SK-N-SH treated with all-trans-retinoic acid at 6 μM for 48 hours (cell line): Measurements from ENCODE around the gene RIC8A.

Source experiments
- ATAC-seq: fragments of 200-7000 bp; cut with Tn5 transposase; 3 replicates; pipeline ENCODE4 v1.9.1; 2020; ENCODE audit warnings: mild to moderate bottlenecking, moderate library complexity
- ARNTL ChIP-seq: fragments of 450-650 bp; formaldehyde crosslinking; IDR thresholded peaks from 2 replicates; pipeline ENCODE4 v1.5.0; 2020; ENCODE audit warnings: low read depth, mild to moderate bottlenecking, moderate library complexity, borderline replicate concordance
- BACH2 ChIP-seq: fragments of 250-450 bp; sonication (Bioruptor Pico); IDR thresholded peaks from 2 replicates; pipeline ENCODE4 v1.9.0; 2021; ENCODE audit warnings: mild to moderate bottlenecking, borderline replicate concordance
- CREB5 ChIP-seq: fragments of 250-450 bp; sonication (Bioruptor Pico); IDR thresholded peaks from 2 replicates; pipeline ENCODE4 v1.5.1; 2020; ENCODE audit warnings: low read depth, mild to moderate bottlenecking, moderate library complexity
- CSDC2 ChIP-seq: fragments of 250-450 bp; sonication (Bioruptor Pico); IDR thresholded peaks from 2 replicates; pipeline ENCODE4 v1.5.0; 2020; ENCODE audit warnings: mild to moderate bottlenecking, moderate library complexity
- ESRRG ChIP-seq: fragments of 250-450 bp; sonication (Bioruptor Pico); IDR thresholded peaks from 2 replicates; pipeline ENCODE4 v1.6.1; 2021; ENCODE audit warnings: mild to moderate bottlenecking
- GLIS3 ChIP-seq: fragments of 250-450 bp; sonication (Bioruptor Pico); IDR thresholded peaks from 2 replicates; pipeline ENCODE4 v1.5.0; 2020; ENCODE audit warnings: mild to moderate bottlenecking, moderate library complexity
- ISL1 ChIP-seq: fragments of 250-450 bp; sonication (Bioruptor Pico); IDR thresholded peaks from 2 replicates; pipeline ENCODE4 v2.1.2; 2022; ENCODE audit warnings: mild to moderate bottlenecking, moderate library complexity
- OSR1 ChIP-seq: fragments of 250-450 bp; sonication (Bioruptor Pico); IDR thresholded peaks from 2 replicates; pipeline ENCODE4 v1.8.0; 2022; ENCODE audit warnings: moderate library complexity, mild to moderate bottlenecking, inconsistent platforms
- PATZ1 ChIP-seq: fragments of 250-450 bp; sonication (Bioruptor Pico); IDR thresholded peaks from 2 replicates; pipeline ENCODE4 v1.8.0; 2020; ENCODE audit warnings: mild to moderate bottlenecking, moderate library complexity, borderline replicate concordance
- POU6F1 ChIP-seq: fragments of 250-450 bp; sonication (Bioruptor Pico); IDR thresholded peaks from 2 replicates; pipeline ENCODE4 v1.8.0; 2021; ENCODE audit warnings: low read depth, mild to moderate bottlenecking, moderate library complexity, borderline replicate concordance
- PPARA ChIP-seq: fragments of 250-450 bp; sonication (Bioruptor Pico); IDR thresholded peaks from 2 replicates; pipeline ENCODE4 v1.5.0; 2020; ENCODE audit warnings: mild to moderate bottlenecking, borderline replicate concordance
- RARB ChIP-seq: fragments of 250-450 bp; sonication (Bioruptor Pico); IDR thresholded peaks from 2 replicates; pipeline ENCODE4 v1.8.0; 2021; ENCODE audit warnings: mild to moderate bottlenecking, moderate library complexity
- SNAI2 ChIP-seq: fragments of 250-450 bp; sonication (Bioruptor Pico); IDR thresholded peaks from 2 replicates; pipeline ENCODE4 v1.5.0; 2020; ENCODE audit warnings: mild to moderate bottlenecking, moderate library complexity
- TCF4 ChIP-seq: fragments of 250-450 bp; sonication (Bioruptor Pico); IDR thresholded peaks from 2 replicates; pipeline ENCODE4 v1.8.0; 2021; ENCODE audit warnings: mild to moderate bottlenecking, moderate library complexity, borderline replicate concordance
- TOX ChIP-seq: fragments of 250-450 bp; sonication (Bioruptor Pico); IDR thresholded peaks from 2 replicates; pipeline ENCODE4 v1.8.0; 2021; ENCODE audit warnings: mild to moderate bottlenecking, moderate library complexity, borderline replicate concordance
- TSHZ2 ChIP-seq: fragments of 250-450 bp; sonication (Bioruptor Pico); IDR thresholded peaks from 2 replicates; pipeline ENCODE4 v1.5.0; 2020; ENCODE audit warnings: mild to moderate bottlenecking, moderate library complexity
- ZC3H10 ChIP-seq: fragments of 250-450 bp; sonication (Bioruptor Pico); IDR thresholded peaks from 2 replicates; pipeline ENCODE4 v1.5.1; 2021; ENCODE audit warnings: mild to moderate bottlenecking, moderate library complexity
- ZFP3 ChIP-seq: fragments of 250-450 bp; sonication (Bioruptor Pico); IDR thresholded peaks from 2 replicates; pipeline ENCODE4 v1.5.0; 2020; ENCODE audit warnings: mild to moderate bottlenecking, moderate library complexity
- ZFP30 ChIP-seq: fragments of 450-650 bp; formaldehyde crosslinking; IDR thresholded peaks from 2 replicates; pipeline ENCODE4 v1.5.0; 2022; ENCODE audit warnings: mild to moderate bottlenecking, moderate library complexity
- ZNF565 ChIP-seq: fragments of 450-650 bp; formaldehyde crosslinking; conservative IDR thresholded peaks from 2 replicates; pipeline ENCODE4 v1.5.0; 2020; ENCODE audit warnings: low read depth, mild to moderate bottlenecking, moderate library complexity
- ZNF70 ChIP-seq: fragments of 450-650 bp; formaldehyde crosslinking; IDR thresholded peaks from 2 replicates; pipeline ENCODE4 v1.5.0; 2020; ENCODE audit warnings: mild to moderate bottlenecking, moderate library complexity
- ZNF8 ChIP-seq: fragments of 450-650 bp; formaldehyde crosslinking; IDR thresholded peaks from 2 replicates; pipeline ENCODE4 v1.5.0; 2020; ENCODE audit warnings: mild to moderate bottlenecking, moderate library complexity
- TF ChIP-seq, protein P1 (sequence below): fragments of 250-450 bp; sonication (Bioruptor Pico); IDR thresholded peaks from 2 replicates; pipeline ENCODE4 v1.5.1; 2021; ENCODE audit warnings: mild to moderate bottlenecking, moderate library complexity

RIC8A gene

DNA sequence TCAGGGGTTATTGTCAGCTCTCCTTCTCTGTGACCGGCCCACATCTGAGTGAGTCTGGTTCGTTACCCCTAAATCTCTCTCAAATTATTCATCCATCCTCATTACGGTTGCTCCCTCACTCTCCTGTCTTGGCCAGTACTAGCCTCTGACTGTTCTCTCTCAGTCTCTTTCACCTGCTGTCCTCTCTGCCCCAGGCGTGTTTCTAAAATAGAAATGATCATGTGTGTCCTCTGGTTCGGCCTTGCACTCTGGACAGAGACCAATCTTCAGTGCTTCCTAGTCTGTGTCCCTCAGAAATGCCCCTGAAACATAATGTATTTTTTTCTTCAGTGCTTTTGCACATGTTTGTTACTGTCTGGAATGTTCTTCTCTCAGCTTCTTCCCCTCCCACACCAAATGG lies 34.1 kb downstream of the RIC8A start:
- ATAC-seq: no peak

DNA sequence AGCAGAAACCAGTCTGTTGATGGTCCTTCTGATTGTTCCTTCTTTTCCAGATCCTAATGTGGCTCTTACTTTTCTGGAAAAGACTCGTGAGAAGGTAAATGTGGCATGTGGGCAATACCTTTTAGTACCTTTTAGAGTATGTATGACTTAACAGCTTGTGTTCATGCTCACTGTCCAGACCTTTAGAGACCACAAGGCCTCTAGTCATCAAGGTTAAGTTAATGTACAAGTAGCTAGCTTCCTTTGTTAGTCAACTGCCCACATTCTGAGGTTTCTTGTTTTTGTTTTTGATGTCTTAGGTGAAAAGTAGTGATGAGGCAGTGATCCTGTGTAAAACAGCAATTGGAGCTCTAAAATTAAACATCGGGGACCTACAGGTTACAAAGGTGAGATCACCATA lies 36.9 kb downstream of the RIC8A start:
- no peak for TF ChIP-seq OSR1 (CRISPR knock-in tag)
- TF ChIP-seq CREB5 (CRISPR knock-in tag): no peak
- no peak for TF ChIP-seq TSHZ2 (CRISPR knock-in tag)
- TF ChIP-seq GLIS3 (CRISPR knock-in tag): no peak
- TF ChIP-seq PPARA (CRISPR knock-in tag): no peak
- no peak for TF ChIP-seq BACH2 (CRISPR knock-in tag)
- TF ChIP-seq SNAI2 (CRISPR knock-in tag): no peak
- TF ChIP-seq TOX (CRISPR knock-in tag): no peak
- TF ChIP-seq TCF4 (CRISPR knock-in tag): no peak
- no peak for TF ChIP-seq RARB
- TF ChIP-seq ZNF8: no peak
- no peak for ATAC-seq

More for the DNA sequence above, 34.1 kb downstream of the RIC8A start:
- TF ChIP-seq ESRRG (CRISPR knock-in tag) (no peak), ZFP30 (CRISPR knock-in tag) (no peak), ZNF8 (no peak), ARNTL (no peak), ISL1 (no peak)

- TF ChIP-seq CSDC2 (CRISPR knock-in tag): no peak
- TF ChIP-seq ZFP30 (CRISPR knock-in tag): no peak
- TF ChIP-seq, protein P1, sequence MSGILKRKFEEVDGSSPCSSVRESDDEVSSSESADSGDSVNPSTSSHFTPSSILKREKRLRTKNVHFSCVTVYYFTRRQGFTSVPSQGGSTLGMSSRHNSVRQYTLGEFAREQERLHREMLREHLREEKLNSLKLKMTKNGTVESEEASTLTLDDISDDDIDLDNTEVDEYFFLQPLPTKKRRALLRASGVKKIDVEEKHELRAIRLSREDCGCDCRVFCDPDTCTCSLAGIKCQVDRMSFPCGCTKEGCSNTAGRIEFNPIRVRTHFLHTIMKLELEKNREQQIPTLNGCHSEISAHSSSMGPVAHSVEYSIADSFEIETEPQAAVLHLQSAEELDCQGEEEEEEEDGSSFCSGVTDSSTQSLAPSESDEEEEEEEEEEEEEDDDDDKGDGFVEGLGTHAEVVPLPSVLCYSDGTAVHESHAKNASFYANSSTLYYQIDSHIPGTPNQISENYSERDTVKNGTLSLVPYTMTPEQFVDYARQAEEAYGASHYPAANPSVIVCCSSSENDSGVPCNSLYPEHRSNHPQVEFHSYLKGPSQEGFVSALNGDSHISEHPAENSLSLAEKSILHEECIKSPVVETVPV (CRISPR knock-in tag): no peak
- TF ChIP-seq, all 23 proteins: peak for 0
- ATAC-seq: no peak
Observed at GRCh38 chr11:249062-249461, 41.6 kb downstream of the RIC8A start.

DNA sequence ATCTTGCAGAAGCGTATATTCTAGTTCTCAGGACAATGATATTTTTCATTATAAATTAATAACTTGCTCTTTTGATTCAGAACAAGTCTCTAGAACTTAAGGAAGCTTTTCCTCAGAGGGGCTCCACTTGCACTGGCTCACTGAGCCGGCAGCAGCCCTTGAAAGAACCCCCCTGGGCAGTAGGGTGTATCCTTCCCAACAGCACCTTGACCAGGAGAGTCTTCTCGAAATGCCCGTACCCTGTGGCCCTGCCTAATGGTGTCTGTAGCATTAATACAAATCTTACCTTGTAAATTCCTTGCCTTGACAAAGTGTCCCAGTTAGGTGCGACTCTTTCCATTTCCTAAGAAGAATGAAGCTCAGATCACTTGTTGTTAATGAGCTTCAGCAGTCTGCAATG lies 42.8 kb downstream of the RIC8A start:
- ATAC-seq: no peak; the same call in 2 of the 3 replicates
- TF ChIP-seq POU6F1 (CRISPR knock-in tag) (no peak), ZNF8 (no peak), ISL1 (no peak), TSHZ2 (CRISPR knock-in tag) (no peak), CSDC2 (CRISPR knock-in tag) (no peak), ESRRG (CRISPR knock-in tag) (no peak), ARNTL (no peak), GLIS3 (CRISPR knock-in tag) (no peak), OSR1 (CRISPR knock-in tag) (no peak), ZFP3 (CRISPR knock-in tag) (no peak), RARB (no peak), SNAI2 (CRISPR knock-in tag) (no peak), PPARA (CRISPR knock-in tag) (no peak), ZC3H10 (no peak), PATZ1 (CRISPR knock-in tag) (no peak), TCF4 (CRISPR knock-in tag) (no peak), ZFP30 (CRISPR knock-in tag) (no peak), ZNF565 (CRISPR knock-in tag) (no peak), ZNF70 (CRISPR knock-in tag) (no peak)
- TF ChIP-seq, protein P1 (CRISPR knock-in tag): no peak
